SU-DHL-6 (cell line): Measurements from ENCODE around the gene CERKL.

ENCODE experiments used
- H2AFZ ChIP-seq: fragments of 200-600 bp; sonication (generic); 2 replicates; pipeline ENCODE4 v1.6.1; 2014; ENCODE audit warnings: low read depth, mild to moderate bottlenecking, moderate library complexity, mixed read lengths, antibody characterized with exemption, low read length; ENCODE audit not compliant: severe bottlenecking
- H3F3A ChIP-seq: fragments of 200-600 bp; shearing (Covaris generic); 2 replicates; pipeline ENCODE4 v1.6.0; 2016; ENCODE audit warnings: antibody characterized with exemption, mild to moderate bottlenecking; ENCODE audit not compliant: insufficient read depth
- H3K27ac ChIP-seq: fragments of 200-600 bp; sonication (generic); 2 replicates; pipeline ENCODE4 v1.5.1; 2016; ENCODE audit warnings: low read depth, mild to moderate bottlenecking, low read length, moderate library complexity, mixed read lengths
- H3K27me3 ChIP-seq: fragments of 200-600 bp; sonication (generic), shearing (Covaris generic); 2 replicates; pipeline ENCODE4 v1.6.0; 2014; ENCODE audit warnings: mild to moderate bottlenecking, low read length
- H3K36me3 ChIP-seq: fragments of 200-600 bp; sonication (generic); 2 replicates; pipeline ENCODE4 v1.6.1; 2014; ENCODE audit warnings: mild to moderate bottlenecking, low read length, mixed read lengths
- H3K4me2 ChIP-seq: fragments of 300-600, 200-600 bp; shearing (Covaris generic), sonication (generic); 2 replicates; pipeline ENCODE4 v1.6.0; 2014; ENCODE audit warnings: low read length, low read depth, mild to moderate bottlenecking; ENCODE audit not compliant: poor library complexity, severe bottlenecking
- H3K4me3 ChIP-seq: fragments of 200-600 bp; sonication (generic); 2 replicates; pipeline ENCODE4 v1.5.1; 2014; ENCODE audit warnings: antibody characterized with exemption, low read length, mild to moderate bottlenecking, mixed read lengths; ENCODE audit not compliant: insufficient read depth, poor library complexity, severe bottlenecking
- H3K79me2 ChIP-seq: fragments of 200-600 bp; sonication (generic); 2 replicates; pipeline ENCODE4 v1.6.1; 2014; ENCODE audit warnings: mild to moderate bottlenecking, low read length, moderate library complexity; ENCODE audit not compliant: insufficient read depth
- H3K9ac ChIP-seq: fragments of 200-600 bp; sonication (generic); 2 replicates; pipeline ENCODE4 v1.7.0; 2014; ENCODE audit warnings: mild to moderate bottlenecking, low read length
- H3K9me2 ChIP-seq: fragments of 200-600 bp; sonication (generic); replicated peaks from 2 replicates; pipeline ENCODE4 v1.6.1; 2014; ENCODE audit warnings: low read length; ENCODE audit not compliant: insufficient read depth
- H3K9me3 ChIP-seq: fragments of 200-600 bp; sonication (generic); 2 replicates; pipeline ENCODE4 v1.6.1; 2014; ENCODE audit warnings: low read length, mixed read lengths; ENCODE audit not compliant: insufficient read depth
- H4K20me1 ChIP-seq: fragments of 200-600 bp; sonication (generic); 2 replicates; pipeline ENCODE4 v1.6.1; 2014; ENCODE audit warnings: low read depth, mild to moderate bottlenecking, antibody characterized with exemption, low read length, moderate library complexity, mixed read lengths
- CTCF ChIP-seq: fragments of 200-600 bp; sonication (generic); IDR thresholded peaks from one replicate; pipeline ENCODE4 v1.5.1; 2017; ENCODE audit warnings: antibody characterized with exemption, mild to moderate bottlenecking, low read length, moderate library complexity; ENCODE audit not compliant: insufficient read depth, poor library complexity, severe bottlenecking
- EZH2phosphoT487 ChIP-seq: fragments of 200-600 bp; sonication (generic), shearing (Covaris generic); conservative IDR thresholded peaks from 2 replicates; pipeline ENCODE4 v1.6.1; 2018; ENCODE audit warnings: mild to moderate bottlenecking, antibody characterized with exemption, low read length, moderate library complexity, mixed read lengths

Gene CERKL

DNA sequence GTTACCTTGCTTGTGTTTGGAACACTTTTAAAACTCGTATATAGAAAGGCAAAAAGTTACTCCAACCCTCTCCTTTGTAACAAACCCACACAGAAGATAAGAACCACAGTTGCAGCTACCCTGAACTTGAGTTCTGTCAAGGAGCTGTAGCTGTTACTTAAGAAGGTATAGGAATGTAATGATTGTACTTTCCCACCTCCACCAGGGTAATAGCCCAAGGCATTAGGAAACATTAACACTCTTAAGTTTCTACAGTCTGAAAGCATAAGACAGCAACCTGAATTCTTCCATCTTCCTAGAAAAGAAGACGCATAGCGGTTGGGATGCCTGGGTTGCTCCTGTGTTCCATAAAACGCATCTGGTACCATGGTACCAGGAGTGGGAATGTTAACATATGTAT lies 156.7 kb downstream of the CERKL start:
- H3F3A ChIP-seq, result no peaks in the 10 kb centered on the region
- no peak overlapping the region for H3K9ac ChIP-seq
- no peaks in the 10 kb centered on the region for H4K20me1 ChIP-seq
- H3K9me3 ChIP-seq, result no peaks in the 10 kb centered on the region
- H3K4me3 ChIP-seq, result no peak overlapping the region
- H3K27ac ChIP-seq, result no peak overlapping the region
- no peak overlapping the region for H2AFZ ChIP-seq
- TF ChIP-seq CTCF (no peak), EZH2phosphoT487 (no peak)
- H3K4me2 ChIP-seq, result no peak overlapping the region
- H3K27me3 ChIP-seq, result no peaks in the 10 kb centered on the region
- no peaks in the 10 kb centered on the region for H3K79me2 ChIP-seq
- H3K36me3 ChIP-seq, result peaks cover 42% of the 10 kb centered on the region
- no peaks in the 10 kb centered on the region for H3K9me2 ChIP-seq

- H2AFZ ChIP-seq, result no peak overlapping the region
- H4K20me1 ChIP-seq, result no peaks in the 10 kb centered on the region
- TF ChIP-seq EZH2phosphoT487, result no peak
- no peak for TF ChIP-seq CTCF
- H3K4me3 ChIP-seq, result no peak overlapping the region
- H3K9me2 ChIP-seq, result no peaks in the 10 kb centered on the region
- no peak overlapping the region for H3K27ac ChIP-seq
- H3K36me3 ChIP-seq, result peaks cover 44% of the 10 kb centered on the region
- no peaks in the 10 kb centered on the region for H3F3A ChIP-seq
- H3K9me3 ChIP-seq, result no peaks in the 10 kb centered on the region
- H3K4me2 ChIP-seq, result no peak overlapping the region
- H3K9ac ChIP-seq, result no peak overlapping the region
- H3K79me2 ChIP-seq, result no peaks in the 10 kb centered on the region
- H3K27me3 ChIP-seq, result no peaks in the 10 kb centered on the region
These were observed 157.7 kb downstream of the CERKL start for GRCh38 chr2:181499231-181499630.
